ENCODE data around the gene PARVB.

DNA sequence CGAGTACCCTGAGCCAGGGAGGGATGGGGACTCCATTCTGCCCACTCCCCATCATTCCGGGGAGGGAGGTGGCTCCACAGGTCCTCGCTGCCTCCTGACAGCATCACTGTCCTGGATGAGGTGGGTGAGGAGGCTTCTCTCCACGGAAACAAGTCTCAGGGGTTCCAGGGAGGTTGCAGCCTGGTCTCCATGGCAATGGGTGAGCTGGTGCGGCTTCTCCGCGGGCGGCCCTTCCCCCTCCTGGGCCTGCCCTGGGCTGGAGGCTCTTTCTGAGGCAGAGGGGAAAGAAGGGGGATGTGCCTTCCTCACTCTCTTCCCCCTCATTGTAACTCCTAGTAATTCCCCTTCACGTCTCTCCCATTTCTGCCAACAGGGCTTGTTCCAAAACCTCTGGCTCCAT lies 119.5 kb downstream of the PARVB start:
- TF ChIP-seq POLR2A (IDR thresholded peaks at IDR 0.05): no peak
- TF ChIP-seq EP300 (IDR thresholded peaks at IDR 0.05): no peak
